HEK293T (cell line): Measurements from ENCODE around the gene LYSMD3.
"Not testable (repeated sequence)": the region's sequence is repeated elsewhere in the genome, so short reads cannot be mapped to it uniquely, and the experiment has no call there.

Experiments
- CTCF ChIA-PET: fragments of 350-600 bp; formaldehyde crosslinking; extraction: SDS; loops from one replicate; lab custom pipeline; 2021; ENCODE audit warnings: antibody characterized with exemption, inconsistent platforms; lab: Yijun Ruan, JAX
- POLR2A ChIA-PET: fragments of 350-600 bp; formaldehyde crosslinking; extraction: SDS; loops from one replicate; lab custom pipeline; 2020; ENCODE audit warnings: antibody characterized with exemption, inconsistent platforms; lab: Yijun Ruan, JAX
- DNase-seq: peaks from one replicate; pipeline ENCODE4 v3.0.0; 2012; ENCODE audit warnings: mixed read lengths; ENCODE audit errors: extremely low spot score
- ARNT ChIP-seq: fragments of 450-650 bp; IDR thresholded peaks from 2 replicates; pipeline ENCODE4 v1.6.1; 2017; ENCODE audit warnings: mild to moderate bottlenecking
- BHLHE40 ChIP-seq: fragments of 450-650 bp; IDR thresholded peaks from 2 replicates; pipeline ENCODE4 v1.6.1; 2016; ENCODE audit warnings: mild to moderate bottlenecking, moderate library complexity, borderline replicate concordance
- CTBP1 ChIP-seq: fragments of 450-650 bp; IDR thresholded peaks from 2 replicates; pipeline ENCODE4 v1.6.1; 2016; ENCODE audit warnings: borderline replicate concordance
- ELF4 ChIP-seq: fragments of 450-650 bp; IDR thresholded peaks from 2 replicates; pipeline ENCODE4 v1.6.1; 2017; ENCODE audit warnings: antibody characterized with exemption
- FOXA1 ChIP-seq: fragments of 450-650 bp; IDR thresholded peaks from 2 replicates; pipeline ENCODE4 v1.6.1; 2016; ENCODE audit warnings: mild to moderate bottlenecking
- FOXK2 ChIP-seq: fragments of 450-650 bp; IDR thresholded peaks from 2 replicates; pipeline ENCODE4 v1.6.1; 2016; ENCODE audit warnings: mild to moderate bottlenecking
- FOXM1 ChIP-seq: fragments of 450-650 bp; IDR thresholded peaks from 2 replicates; pipeline ENCODE4 v1.6.1; 2017; ENCODE audit warnings: mild to moderate bottlenecking, borderline replicate concordance
- HDGF ChIP-seq: fragments of 450-650 bp; IDR thresholded peaks from 2 replicates; pipeline ENCODE4 v1.6.1; 2017; ENCODE audit warnings: antibody characterized with exemption, borderline replicate concordance
- L3MBTL2 ChIP-seq: fragments of 450-650 bp; conservative IDR thresholded peaks from 2 replicates; pipeline ENCODE4 v1.6.1; 2016; ENCODE audit warnings: mild to moderate bottlenecking
- LEF1 ChIP-seq: fragments of 450-650 bp; IDR thresholded peaks from 2 replicates; pipeline ENCODE4 v1.6.1; 2017; ENCODE audit warnings: mild to moderate bottlenecking, borderline replicate concordance
- NFRKB ChIP-seq: fragments of 450-650 bp; IDR thresholded peaks from 2 replicates; pipeline ENCODE4 v1.6.1; 2016; ENCODE audit warnings: mild to moderate bottlenecking, moderate library complexity
- PKNOX1 ChIP-seq: fragments of 450-650 bp; IDR thresholded peaks from 2 replicates; pipeline ENCODE4 v1.6.1; 2016
- SP1 ChIP-seq: fragments of 450-650 bp; IDR thresholded peaks from 2 replicates; pipeline ENCODE4 v1.6.1; 2017
- SUZ12 ChIP-seq: fragments of 450-650 bp; IDR thresholded peaks from 2 replicates; pipeline ENCODE4 v1.6.1; 2016; ENCODE audit warnings: mild to moderate bottlenecking
- TARDBP ChIP-seq: fragments of 450-650 bp; IDR thresholded peaks from 2 replicates; pipeline ENCODE4 v1.6.1; 2016
- ZNF384 ChIP-seq: fragments of 450-650 bp; IDR thresholded peaks from 2 replicates; pipeline ENCODE4 v1.6.1; 2016

Gene LYSMD3

DNA sequence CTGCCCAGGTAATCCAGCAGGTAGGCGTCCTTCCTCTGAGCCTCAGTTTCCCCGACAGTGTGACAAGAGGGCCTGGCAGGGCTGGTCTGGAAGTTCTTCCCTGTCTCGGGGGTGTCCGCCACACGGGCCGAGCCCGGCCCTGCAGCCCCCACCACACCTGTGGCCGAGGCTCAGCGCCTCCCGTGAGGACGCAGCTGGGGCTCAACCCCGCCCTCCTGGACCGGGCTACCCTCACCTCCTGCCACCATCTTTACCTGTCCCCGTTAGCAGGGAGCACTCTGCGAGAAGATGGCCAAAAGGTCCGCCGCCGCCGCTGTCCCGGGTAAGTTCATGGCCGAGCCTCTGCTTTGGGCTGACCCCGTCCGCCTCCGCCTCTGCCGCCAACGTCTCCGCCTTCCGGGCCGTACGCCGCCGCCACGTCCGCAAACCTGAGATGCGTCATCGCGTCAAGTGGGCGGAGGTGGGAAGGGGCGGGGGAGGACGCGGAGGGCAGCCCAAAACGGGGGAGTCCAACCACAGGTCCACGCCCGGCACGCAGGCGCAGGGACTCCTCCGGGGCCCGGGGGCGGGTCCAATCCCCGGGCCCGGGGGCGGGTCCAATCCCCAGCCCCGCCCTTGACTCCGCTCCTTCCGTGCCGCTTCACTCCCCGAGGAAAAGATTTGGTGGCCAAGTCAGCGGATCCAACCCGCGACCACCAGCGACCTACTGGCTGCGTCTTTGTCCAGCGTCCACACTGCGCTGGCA, at the start of gene LYSMD3:
TSS of gene LYSMD3 (minus strand) at position 391 of the 745 bp plus-strand sequence. CDS start 4,295 bp downstream, outside the sequence.
- no peak for TF ChIP-seq HDGF
- TF ChIP-seq FOXA1, result no peak
- no peak for TF ChIP-seq SP1
- CTCF ChIA-PET, result interaction anchor here (1.0 to 1.4 kb wide), 4 partner anchors 18 to 254 kb away, joined by 3 to 4 read pairs (median 4); no protein-coding TSS in a partner anchor
- POLR2A ChIA-PET, result interaction anchor here (0.9 to 2.4 kb wide), 6 partner anchors 27 to 119 kb away, joined by 3 to 17 read pairs (median 4); partner anchors contain the start of genes CETN3, MBLAC2 and POLR3G
- peak; percentile 99 for DNase-seq

GRCh38 chr5:90576566-90576965, 47.2 kb upstream of the LYSMD3 start:
- POLR2A ChIA-PET, CTCF ChIA-PET, DNase-seq: not testable (repeated sequence)

GRCh38 chr5:90575712-90576111, 46.3 kb upstream of the LYSMD3 start:
- TF ChIP-seq ZNF384 (no peak), HDGF (no peak)
- POLR2A ChIA-PET, result interaction anchor here (1.3 kb wide), 1 partner anchor 166 kb away, joined by 5 read pairs; the partner anchor contains the start of gene CETN3
- CTCF ChIA-PET, result no interaction called here
- no peak for DNase-seq

- ChIA-PET CTCF (interaction anchor here (0.7 kb wide), 1 partner anchor 64 kb away, joined by 3 read pairs; no protein-coding TSS in a partner anchor), POLR2A (interaction anchor here (1.3 to 1.7 kb wide), 3 partner anchors 9 to 23 kb away, joined by 3 to 6 read pairs (median 5); no protein-coding TSS in a partner anchor)
- TF ChIP-seq NFRKB, result no peak
- no peak for TF ChIP-seq LEF1
- no peak for TF ChIP-seq BHLHE40
- no peak for TF ChIP-seq ELF4
- TF ChIP-seq ZNF384, result no peak
- no peak for TF ChIP-seq L3MBTL2
- TF ChIP-seq FOXA1, result no peak
- TF ChIP-seq ARNT, result no peak
- no peak for TF ChIP-seq HDGF
- TF ChIP-seq SP1, result no peak
- no peak for TF ChIP-seq TARDBP
- DNase-seq, result no peak
These were observed 41.9 kb upstream of the LYSMD3 start for GRCh38 chr5:90571147-90571773.

DNA sequence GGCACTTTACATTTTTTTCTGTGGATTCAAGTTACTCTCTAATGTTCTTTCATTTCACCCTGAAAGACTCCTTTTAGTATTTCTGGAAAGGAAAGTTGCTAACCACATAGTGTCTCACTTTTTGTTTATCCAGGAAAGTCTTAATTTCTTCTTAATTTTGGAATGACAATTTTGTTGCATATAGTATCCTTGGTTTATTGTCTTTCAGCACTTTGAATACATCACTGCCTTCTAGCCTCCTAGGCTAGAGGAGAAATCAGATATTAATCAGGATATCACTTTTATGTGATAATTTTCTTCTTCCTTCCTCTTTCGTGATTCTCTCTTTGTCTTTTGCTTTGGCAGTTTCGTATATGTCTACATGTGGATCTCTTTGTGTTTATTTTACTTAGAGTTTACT, 40.6 kb upstream of the LYSMD3 start:
- POLR2A ChIA-PET, result no interaction called here
- no peak for TF ChIP-seq FOXM1
- no peak for TF ChIP-seq PKNOX1
- no peak for TF ChIP-seq BHLHE40
- no peak for DNase-seq
- CTCF ChIA-PET, result no interaction called here

- DNase-seq, result no peak
- POLR2A ChIA-PET, result no interaction called here
- TF ChIP-seq SUZ12 (no peak), CTBP1 (no peak), FOXK2 (no peak), HDGF (no peak), SP1 (no peak), TARDBP (no peak), PKNOX1 (no peak), FOXA1 (no peak), BHLHE40 (no peak), ARNT (no peak), LEF1 (no peak), ELF4 (no peak), L3MBTL2 (no peak), NFRKB (no peak), ZNF384 (no peak), FOXM1 (no peak)
- CTCF ChIA-PET, result no interaction called here
These were observed 39.7 kb upstream of the LYSMD3 start for GRCh38 chr5:90569084-90569483.

DNA sequence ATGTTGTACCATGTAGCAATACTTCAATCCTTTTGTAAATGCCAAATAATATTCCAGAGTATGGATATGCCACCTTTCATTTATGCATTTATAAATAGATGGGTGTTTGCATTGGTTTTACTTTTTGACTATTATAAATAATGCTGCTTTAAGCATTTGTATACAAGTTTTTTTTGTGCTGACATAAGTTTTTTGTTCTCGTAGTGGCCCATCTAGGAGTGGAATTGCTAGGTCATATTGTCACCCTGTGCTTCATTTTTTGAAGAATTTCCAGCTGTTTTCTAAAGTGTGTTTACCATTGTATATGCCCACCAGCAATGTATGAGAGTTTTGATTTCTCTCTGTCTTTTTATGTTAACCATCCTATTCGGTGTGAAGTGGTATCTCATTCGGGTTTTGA, 36.1 kb upstream of the LYSMD3 start:
- no peak for DNase-seq
- TF ChIP-seq ELF4 (no peak), ZNF384 (no peak), SP1 (no peak), BHLHE40 (no peak), PKNOX1 (no peak), TARDBP (no peak), SUZ12 (no peak), ARNT (no peak), LEF1 (no peak), NFRKB (no peak), L3MBTL2 (no peak), FOXM1 (no peak), HDGF (no peak), FOXA1 (no peak), FOXK2 (no peak), CTBP1 (no peak)
- CTCF ChIA-PET, result no interaction called here
- POLR2A ChIA-PET, result no interaction called here
